NCI-H2227 treated with DMSO at 0.1 percent for 48 hours (cell line): Measurements from ENCODE around the gene GPBP1.

ENCODE experiments used
- DNase-seq: peaks from one replicate; lab custom pipeline; 2025; lab: John Stamatoyannopoulos, UW

GPBP1 gene

DNA sequence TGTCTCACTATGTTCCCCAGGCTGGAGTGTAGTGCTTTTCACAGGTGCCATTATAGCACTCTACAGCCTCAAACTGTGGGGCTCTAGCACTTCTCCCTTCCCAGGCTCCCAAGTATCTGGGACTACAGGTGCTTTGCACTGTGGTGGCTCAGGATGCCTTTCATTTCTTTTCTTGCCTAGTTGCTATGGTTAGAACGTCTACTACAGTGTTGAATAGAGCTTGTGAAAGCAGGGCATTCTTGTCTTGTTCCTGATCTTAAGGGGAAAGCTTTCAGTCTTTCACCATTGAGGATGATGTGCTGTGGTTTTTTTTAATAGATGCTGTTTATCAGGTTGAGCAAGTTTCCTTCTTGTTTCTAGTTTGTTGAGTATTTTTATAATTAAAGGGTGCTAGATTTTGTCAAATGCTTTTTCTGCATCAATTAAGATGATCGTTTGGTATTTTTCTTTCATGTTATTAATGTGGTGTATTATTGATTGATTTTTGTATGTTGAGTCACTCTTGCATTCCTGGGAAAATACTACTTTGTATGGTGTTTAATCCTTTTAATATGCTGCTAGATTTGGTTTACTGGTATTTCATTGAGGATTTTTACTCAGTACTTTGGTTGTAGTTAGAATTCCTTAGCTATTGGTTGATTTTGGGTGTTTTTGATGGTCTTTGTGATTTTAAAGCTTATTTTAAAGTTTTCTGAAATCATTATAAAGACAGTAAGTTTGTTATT lies 35.6 kb downstream of the GPBP1 start:
- no peak for DNase-seq

- no peak for DNase-seq
Measured at GRCh38 chr5:57210633-57211032, 36.8 kb downstream of the GPBP1 start.

DNA sequence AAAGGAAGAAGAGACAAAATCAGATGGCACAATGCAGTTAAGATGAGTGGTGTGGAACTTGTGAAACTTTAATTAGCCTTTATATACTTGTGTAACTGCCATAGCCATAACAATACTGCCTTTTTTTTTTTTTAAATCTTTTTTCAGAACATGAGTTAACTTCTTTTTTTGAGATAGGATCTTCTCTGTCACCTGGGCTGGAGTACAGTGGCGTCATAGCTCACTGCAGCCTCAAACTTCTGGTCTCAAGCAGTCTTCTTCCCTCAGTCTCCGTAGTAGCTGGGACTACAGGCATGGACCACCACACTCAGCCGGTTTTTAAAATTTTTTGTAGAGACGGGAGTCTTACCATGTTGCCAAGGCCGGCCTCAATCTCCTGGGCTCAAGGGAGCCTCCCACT lies 37.2 kb downstream of the GPBP1 start:
- DNase-seq = no peak

GRCh38 chr5:57215629-57216195 lies 41.9 kb downstream of the GPBP1 start:
- no peak for DNase-seq

DNA sequence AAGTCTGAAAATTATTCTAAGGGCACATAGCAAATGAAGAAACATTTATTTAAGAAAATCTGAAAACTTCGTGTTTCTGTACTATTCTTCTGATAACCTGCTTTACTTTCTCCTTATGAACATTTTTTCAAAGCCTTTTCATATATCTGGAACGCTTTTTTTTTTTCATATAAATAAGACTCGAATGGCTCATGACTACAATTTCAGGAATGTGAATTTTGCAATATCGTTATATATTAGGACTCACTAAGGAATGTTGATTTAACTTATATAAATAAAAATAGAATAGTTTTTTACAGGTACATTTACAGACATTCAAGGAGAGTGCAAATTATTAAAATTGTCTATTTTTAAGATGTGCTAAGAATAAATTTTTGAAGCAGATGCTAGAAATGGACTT lies 42.9 kb downstream of the GPBP1 start:
- DNase-seq = no peak

DNA sequence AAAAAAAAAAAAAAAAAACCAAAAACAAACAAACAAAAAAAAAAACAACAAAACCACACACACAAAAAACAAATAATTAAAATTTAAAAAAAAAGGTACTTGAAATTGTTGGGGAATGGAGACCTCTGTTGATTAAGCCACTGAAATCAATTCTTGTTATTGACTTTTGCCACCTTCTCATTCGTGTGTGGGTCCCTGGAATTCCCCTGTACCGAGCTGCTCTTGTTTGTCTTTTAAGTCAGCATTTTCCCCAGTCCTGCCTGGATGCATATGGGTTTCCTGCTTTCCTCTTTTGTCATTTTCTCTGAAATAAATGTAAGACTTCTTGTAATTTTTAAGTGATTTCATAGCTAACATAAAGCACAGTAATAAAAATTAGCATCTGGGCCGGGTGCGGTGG lies 45.5 kb downstream of the GPBP1 start:
- DNase-seq = no peak

GRCh38 chr5:57221049-57221568 lies 47.2 kb downstream of the GPBP1 start:
- peak; percentile 37 for DNase-seq

DNA sequence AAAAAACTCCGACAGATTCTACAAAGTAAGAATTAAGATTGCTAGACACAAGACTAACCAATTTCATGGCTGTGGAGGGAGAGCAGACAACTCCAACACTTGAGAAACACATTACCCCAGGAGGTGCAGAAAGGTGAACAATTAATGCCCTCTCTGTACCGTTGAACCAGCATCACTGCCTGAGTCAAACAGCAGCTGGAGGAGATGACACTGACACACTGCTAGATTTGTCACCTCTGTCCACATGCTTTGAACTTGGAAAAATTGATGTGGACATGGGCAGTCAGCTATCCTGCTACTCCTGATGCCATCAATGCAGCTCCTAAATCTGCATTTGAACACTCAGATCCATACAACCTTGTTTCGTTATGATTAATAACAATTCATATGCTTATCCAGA lies 51.7 kb downstream of the GPBP1 start:
- no peak for DNase-seq

GRCh38 chr5:57229313-57229712 lies 55.5 kb downstream of the GPBP1 start:
- no peak for DNase-seq

DNA sequence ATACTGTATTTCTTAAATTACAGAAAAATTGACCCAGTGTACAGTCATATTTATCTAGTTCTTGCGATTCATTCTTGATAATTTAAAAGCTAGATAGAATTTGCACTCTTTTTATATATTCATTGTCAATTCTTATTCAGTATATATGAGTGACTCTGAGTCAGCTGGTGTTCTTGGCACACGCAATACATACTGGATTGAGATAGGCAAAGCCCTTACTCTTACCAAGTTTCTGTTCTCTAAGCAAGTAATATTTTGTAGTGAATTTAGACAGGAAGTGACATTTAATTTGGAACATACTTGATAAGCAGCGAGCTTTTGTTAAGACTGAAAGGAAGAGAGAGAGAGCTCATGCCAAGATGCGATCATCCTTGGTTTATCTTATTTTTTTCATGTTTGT lies 57.7 kb downstream of the GPBP1 start:
- no peak for DNase-seq

- DNase-seq = no peak
Measured at GRCh38 chr5:57232293-57233033, 58.6 kb downstream of the GPBP1 start.

- no peak for DNase-seq
Measured at GRCh38 chr5:57243286-57244137, 69.7 kb downstream of the GPBP1 start.

- no peak for DNase-seq
Measured at GRCh38 chr5:57244331-57244730, 70.5 kb downstream of the GPBP1 start.

- DNase-seq = no peak
Measured at GRCh38 chr5:57246426-57246825, 72.6 kb downstream of the GPBP1 start.

DNA sequence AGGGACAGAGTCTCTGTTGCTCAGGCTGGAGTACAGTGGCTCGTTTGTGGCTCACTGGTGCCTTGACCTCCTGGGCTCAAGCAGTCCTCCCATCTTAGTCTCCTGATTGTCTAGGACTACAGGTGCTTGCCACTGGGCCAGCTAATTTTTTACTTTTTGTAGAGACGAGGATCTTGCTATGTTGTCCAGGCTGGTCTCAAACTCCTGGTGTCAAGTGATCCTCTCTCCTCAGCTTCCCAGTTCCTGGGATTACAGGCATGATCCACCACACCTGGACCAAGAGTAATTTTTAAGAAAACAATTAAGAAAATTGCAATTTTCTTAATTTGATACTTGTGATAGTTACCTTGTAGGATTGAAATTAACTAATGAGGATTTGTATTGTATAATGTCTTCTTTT lies 73.9 kb downstream of the GPBP1 start:
- no peak for DNase-seq

DNA sequence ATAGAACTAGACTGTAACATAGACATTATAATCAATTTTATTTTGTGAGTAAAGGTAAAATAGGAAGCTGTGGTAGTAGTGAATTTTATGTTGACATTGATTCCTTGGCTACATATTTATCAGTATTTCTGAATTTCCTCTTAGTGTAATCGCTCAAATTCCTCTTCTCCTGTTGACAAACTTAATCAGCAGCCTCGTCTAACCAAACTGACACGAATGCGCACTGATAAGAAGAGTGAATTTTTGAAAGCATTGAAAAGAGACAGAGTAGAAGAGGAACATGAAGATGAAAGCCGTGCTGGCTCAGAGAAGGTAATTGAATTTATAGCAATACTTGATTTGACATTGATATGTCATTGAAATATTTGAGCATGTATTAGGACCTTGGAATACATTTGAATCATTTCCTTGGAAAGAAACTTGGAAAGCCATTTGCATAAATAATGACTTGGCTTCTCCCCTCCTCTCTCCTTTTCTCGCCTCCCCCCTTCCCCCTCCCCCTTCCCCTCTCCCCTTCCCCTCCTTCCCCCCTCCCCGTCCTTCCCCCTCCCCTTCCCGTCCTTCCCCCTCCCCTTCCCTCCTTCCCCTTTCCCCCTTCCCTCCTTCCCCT lies 75.5 kb downstream of the GPBP1 start:
- no peak for DNase-seq

- no peak for DNase-seq
Measured at GRCh38 chr5:57258052-57258451, 84.2 kb downstream of the GPBP1 start.

- no peak for DNase-seq
Measured at GRCh38 chr5:57258943-57259342, 85.1 kb downstream of the GPBP1 start.

GRCh38 chr5:57259704-57260103 lies 85.8 kb downstream of the GPBP1 start:
- no peak for DNase-seq

- no peak for DNase-seq
Measured at GRCh38 chr5:57262541-57262940, 88.7 kb downstream of the GPBP1 start.

DNA sequence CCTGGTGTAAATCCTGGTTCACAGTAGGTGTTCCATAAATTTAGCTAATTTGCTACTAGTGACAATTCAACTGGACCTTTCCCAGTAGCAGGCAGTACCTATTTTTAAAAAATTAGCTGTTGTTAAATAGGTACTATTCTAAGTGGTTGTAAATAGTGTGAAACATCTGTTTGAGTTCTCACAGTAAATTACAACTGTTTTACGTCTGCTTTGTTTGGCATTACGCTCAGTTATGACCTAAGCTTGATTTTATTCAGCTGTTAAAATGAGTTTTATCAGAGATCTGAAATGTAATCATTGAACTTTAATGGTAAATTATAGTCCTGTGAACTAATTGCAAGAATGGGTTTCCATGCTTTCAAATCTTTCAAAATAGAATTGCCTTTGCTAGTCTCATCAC lies 93.9 kb downstream of the GPBP1 start:
- DNase-seq = no peak

GRCh38 chr5:57276353-57276752 lies 102.5 kb downstream of the GPBP1 start:
- no peak for DNase-seq
